C4-2B (cell line): ENCODE data around the gene USP27X.

Experiments used
- H3K27ac ChIP-seq: fragments of 450-650 bp; 2 replicates; pipeline ENCODE4 v1.5.1; 2017
- ZFX ChIP-seq: fragments of 450-650 bp; IDR thresholded peaks from 2 replicates; pipeline ENCODE4 v1.6.1; 2017
- TF ChIP-seq, protein P1 (sequence below): fragments of 450-650 bp; conservative IDR thresholded peaks from 2 replicates; pipeline ENCODE4 v1.5.1; 2017; ENCODE audit warnings: mild to moderate bottlenecking

The USP27X gene

DNA sequence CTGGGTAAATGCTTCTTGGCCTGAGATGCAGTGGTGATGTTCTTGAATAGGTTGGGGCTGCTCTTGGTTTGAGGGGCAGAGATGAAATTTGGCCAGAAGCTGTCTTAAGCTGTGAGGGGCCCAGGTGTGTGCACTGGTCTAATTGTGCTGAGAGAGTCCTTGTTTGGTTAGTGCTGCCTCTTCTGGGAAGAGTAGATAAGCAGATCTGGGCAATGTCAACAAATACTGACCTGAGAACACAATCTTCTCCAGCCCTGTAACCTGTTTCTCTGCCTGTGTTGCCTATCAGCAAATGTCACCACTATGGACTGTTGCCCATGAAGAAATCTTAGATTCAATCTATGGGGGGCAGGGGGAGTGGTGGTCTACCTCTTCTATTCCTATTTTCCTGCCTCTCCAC, 17.2 kb upstream of the USP27X start:
- no peak for TF ChIP-seq ZFX
- TF ChIP-seq, protein P1, sequence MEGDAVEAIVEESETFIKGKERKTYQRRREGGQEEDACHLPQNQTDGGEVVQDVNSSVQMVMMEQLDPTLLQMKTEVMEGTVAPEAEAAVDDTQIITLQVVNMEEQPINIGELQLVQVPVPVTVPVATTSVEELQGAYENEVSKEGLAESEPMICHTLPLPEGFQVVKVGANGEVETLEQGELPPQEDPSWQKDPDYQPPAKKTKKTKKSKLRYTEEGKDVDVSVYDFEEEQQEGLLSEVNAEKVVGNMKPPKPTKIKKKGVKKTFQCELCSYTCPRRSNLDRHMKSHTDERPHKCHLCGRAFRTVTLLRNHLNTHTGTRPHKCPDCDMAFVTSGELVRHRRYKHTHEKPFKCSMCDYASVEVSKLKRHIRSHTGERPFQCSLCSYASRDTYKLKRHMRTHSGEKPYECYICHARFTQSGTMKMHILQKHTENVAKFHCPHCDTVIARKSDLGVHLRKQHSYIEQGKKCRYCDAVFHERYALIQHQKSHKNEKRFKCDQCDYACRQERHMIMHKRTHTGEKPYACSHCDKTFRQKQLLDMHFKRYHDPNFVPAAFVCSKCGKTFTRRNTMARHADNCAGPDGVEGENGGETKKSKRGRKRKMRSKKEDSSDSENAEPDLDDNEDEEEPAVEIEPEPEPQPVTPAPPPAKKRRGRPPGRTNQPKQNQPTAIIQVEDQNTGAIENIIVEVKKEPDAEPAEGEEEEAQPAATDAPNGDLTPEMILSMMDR: no peak
- no peak overlapping the region for H3K27ac ChIP-seq

GRCh38 chrX:49868739-49869138, 10.5 kb upstream of the USP27X start:
- H3K27ac ChIP-seq: no peak overlapping the region
- no peak for TF ChIP-seq ZFX
- TF ChIP-seq, protein P1: no peak

- no peak overlapping the region for H3K27ac ChIP-seq
- no peak for TF ChIP-seq ZFX
- TF ChIP-seq, protein P1: peak; percentile 64
These were observed 2.5 kb upstream of the USP27X start for GRCh38 chrX:49876750-49877149.

DNA sequence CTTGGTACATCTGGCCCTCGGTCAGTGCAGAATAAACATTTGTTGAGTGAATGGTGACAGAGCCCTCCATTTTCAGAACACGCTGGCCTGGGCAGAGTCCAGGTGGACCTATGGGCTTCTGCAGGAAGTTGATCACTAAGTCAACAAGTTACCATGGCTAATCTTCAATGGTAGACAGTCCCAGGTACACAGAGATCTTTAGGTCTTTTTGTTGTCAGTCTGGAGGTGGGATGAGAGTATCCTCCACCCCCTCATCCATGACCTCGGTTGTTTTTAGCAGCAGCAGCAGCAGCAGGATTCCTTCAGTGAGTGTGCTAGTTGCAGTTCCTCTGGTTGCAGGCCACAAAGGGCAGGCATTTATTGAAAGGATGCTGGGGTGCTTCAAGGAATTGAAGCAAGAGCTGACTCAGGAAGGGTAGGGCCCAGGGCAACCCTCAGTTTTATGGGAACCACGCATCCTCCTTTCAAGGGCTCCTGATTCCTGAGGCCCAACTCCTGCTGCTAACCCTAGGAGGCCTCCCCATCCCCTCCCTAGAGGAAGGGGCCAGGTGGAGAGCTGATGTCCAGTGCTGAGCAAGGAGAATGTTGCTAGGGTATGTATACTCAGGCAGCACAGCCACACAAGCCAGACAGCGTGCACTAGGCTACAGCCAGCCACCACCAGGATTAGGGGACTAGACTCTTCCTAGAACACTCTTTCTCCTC, 1.7 kb upstream of the USP27X start:
- H3K27ac ChIP-seq: peak overlapping the region; percentile 79; the same call in 1 of the 2 replicates
- TF ChIP-seq, protein P1: no peak
- TF ChIP-seq ZFX: no peak

DNA sequence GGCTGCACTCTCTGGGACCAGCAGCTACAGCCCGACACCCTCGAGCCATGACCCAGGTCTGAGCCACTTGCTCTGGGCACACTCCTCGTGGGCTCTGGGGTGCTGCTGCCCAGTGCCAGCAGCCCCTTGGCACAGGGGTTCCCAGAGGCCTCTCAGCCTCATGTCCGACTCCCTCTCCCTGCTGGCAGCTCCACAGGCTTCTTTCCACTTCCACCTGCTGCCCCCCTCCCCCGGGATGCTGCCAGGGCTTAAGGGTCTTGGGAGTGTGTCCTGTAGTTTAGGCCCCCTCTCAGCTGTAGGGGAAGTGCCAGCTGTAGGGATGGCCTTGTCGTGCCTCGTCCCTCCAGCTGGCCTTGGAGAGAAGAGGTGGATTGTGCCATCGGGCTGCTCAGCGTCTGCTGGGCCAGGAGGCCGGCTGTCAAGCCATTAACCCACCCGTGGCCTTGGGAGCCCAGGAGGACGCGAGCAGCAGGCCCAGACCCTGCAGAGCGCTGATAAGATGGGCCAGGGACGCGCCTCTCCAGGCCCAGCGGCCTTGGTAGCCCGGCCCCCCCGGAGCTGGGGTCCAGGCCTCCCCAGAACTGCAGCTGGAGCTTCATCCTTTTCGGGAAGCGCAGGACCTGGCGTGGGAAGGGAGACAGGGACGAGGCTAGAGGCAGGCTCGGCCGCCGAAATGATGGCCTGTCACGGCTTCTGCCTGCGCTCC, 1.0 kb upstream of the USP27X start:
- TF ChIP-seq, protein P1: no peak
- TF ChIP-seq ZFX: 0 out of 2 replicates have a peak, but pooled peaks have one; percentile 8
- H3K27ac ChIP-seq: peak overlapping the region; percentile 79

GRCh38 chrX:49879656-49880277, 483 bp downstream of the USP27X start:
- TF ChIP-seq, protein P1: no peak
- TF ChIP-seq ZFX: peak; percentile 25; the same call in 1 of the 2 replicates
- H3K27ac ChIP-seq: peak overlapping the region; percentile 79

GRCh38 chrX:49880668-49881067, 1.4 kb downstream of the USP27X start:
- no peak for TF ChIP-seq ZFX
- TF ChIP-seq, protein P1: no peak
- no peak overlapping the region; the same call in 1 of the 2 replicates for H3K27ac ChIP-seq
